ENCODE data around the gene LYZL1.

GRCh38 chr10:29268011-29268410 lies 20.9 kb upstream of the LYZL1 start:
- no peak for TF ChIP-seq POLR2AphosphoS5 (IDR thresholded peaks at IDR 0.05; ENCODE audit: borderline replicate concordance, low read depth, low read length)
- no peak for TF ChIP-seq EZH2 (IDR thresholded peaks at IDR 0.05)

Data from SK-N-MC (cell line).